GM20431 (cell line): Measurements from ENCODE around the gene KLHL4.
"Not testable (repeated sequence)": the region's sequence is repeated elsewhere in the genome, so short reads cannot be mapped to it uniquely, and the experiment has no call there.

Experiments
- in situ Hi-C: fragments of 300-500 bp; cut with MseI, MboI; formaldehyde crosslinking; loops from one replicate; pipeline ENCODE4 v1.15.0; 2020; ENCODE audit warnings: low sequenced_read_pairs; ENCODE audit not compliant: unreplicated experiment

KLHL4 gene

GRCh38 chrX:87661761-87662160 is 144.2 kb downstream of the KLHL4 start:
- in situ Hi-C loops, result no loop called here

GRCh38 chrX:87663421-87663820 is 145.8 kb downstream of the KLHL4 start:
- in situ Hi-C loops, result no loop called here

- in situ Hi-C loops, result no loop called here
Measured at GRCh38 chrX:87664381-87664780, 146.8 kb downstream of the KLHL4 start.

- in situ Hi-C loops, result no loop called here
Measured at GRCh38 chrX:87679849-87680248, 162.2 kb downstream of the KLHL4 start.

- in situ Hi-C loops, result no loop called here
Measured at GRCh38 chrX:87687703-87688102, 170.1 kb downstream of the KLHL4 start.

GRCh38 chrX:87688113-87688748 is 170.6 kb downstream of the KLHL4 start:
- in situ Hi-C loops, result not testable (repeated sequence)

- in situ Hi-C loops, result not testable (repeated sequence)
Measured at GRCh38 chrX:87689218-87689617, 171.6 kb downstream of the KLHL4 start.

- in situ Hi-C loops, result no loop called here
Measured at GRCh38 chrX:87693204-87693603, 175.6 kb downstream of the KLHL4 start.

- in situ Hi-C loops, result no loop called here
Measured at GRCh38 chrX:87697409-87697808, 179.8 kb downstream of the KLHL4 start.

- in situ Hi-C loops, result no loop called here
Measured at GRCh38 chrX:87702795-87703194, 185.2 kb downstream of the KLHL4 start.

GRCh38 chrX:87703469-87703868 is 185.9 kb downstream of the KLHL4 start:
- in situ Hi-C loops, result not testable (repeated sequence)

- in situ Hi-C loops, result no loop called here
Measured at GRCh38 chrX:87706134-87706533, 188.5 kb downstream of the KLHL4 start.

- in situ Hi-C loops, result no loop called here
Measured at GRCh38 chrX:87710580-87710979, 193.0 kb downstream of the KLHL4 start.
